NCI-H345 treated with DMSO at 0.1 percent for 48 hours (cell line): ENCODE results near the gene BCR.

Experiments
- DNase-seq: peaks from one replicate; lab custom pipeline; 2025; ENCODE audit not compliant: unreplicated experiment; lab: John Stamatoyannopoulos, UW

Gene BCR

GRCh38 chr22:23215294-23216241 is 35.3 kb downstream of the BCR start:
- no peak for DNase-seq

GRCh38 chr22:23216461-23217170 is 36.3 kb downstream of the BCR start:
- no peak for DNase-seq

- no peak for DNase-seq
Observed at GRCh38 chr22:23217171-23218052, 37.1 kb downstream of the BCR start.

- DNase-seq = no peak
Observed at GRCh38 chr22:23218053-23218866, 38.0 kb downstream of the BCR start.

- DNase-seq = no peak
Observed at GRCh38 chr22:23218867-23219251, 38.5 kb downstream of the BCR start.

GRCh38 chr22:23219317-23219716 is 39.0 kb downstream of the BCR start:
- DNase-seq = no peak

GRCh38 chr22:23219822-23220484 is 39.6 kb downstream of the BCR start:
- no peak for DNase-seq

- DNase-seq = no peak
Observed at GRCh38 chr22:23220485-23221350, 40.4 kb downstream of the BCR start.

GRCh38 chr22:23221351-23221804 is 41.1 kb downstream of the BCR start:
- DNase-seq = no peak

- no peak for DNase-seq
Observed at GRCh38 chr22:23222033-23222792, 41.9 kb downstream of the BCR start.

GRCh38 chr22:23222793-23223568 is 42.7 kb downstream of the BCR start:
- DNase-seq = no peak

GRCh38 chr22:23223569-23224317 is 43.4 kb downstream of the BCR start:
- DNase-seq = no peak

- no peak for DNase-seq
Observed at GRCh38 chr22:23224846-23225245, 44.5 kb downstream of the BCR start.

- no peak for DNase-seq
Observed at GRCh38 chr22:23225337-23225723, 45.0 kb downstream of the BCR start.

GRCh38 chr22:23225724-23226496 is 45.6 kb downstream of the BCR start:
- no peak for DNase-seq

- no peak for DNase-seq
Observed at GRCh38 chr22:23226497-23226850, 46.2 kb downstream of the BCR start.
